NCI-H2196 (cell line): ENCODE results near the gene CARS2.
"Not testable (repeated sequence)": the region's sequence is repeated elsewhere in the genome, so short reads cannot be mapped to it uniquely, and the experiment has no call there.

Source experiments
- DNase-seq: peaks from one replicate; lab custom pipeline; 2025; ENCODE audit not compliant: unreplicated experiment; lab: John Stamatoyannopoulos, UW

Gene CARS2

GRCh38 chr13:110638814-110639806, 66.8 kb downstream of the CARS2 start:
- no peak for DNase-seq

- DNase-seq: no peak
Observed at GRCh38 chr13:110638257-110638656, 67.7 kb downstream of the CARS2 start.

- DNase-seq: peak; percentile 11
Observed at GRCh38 chr13:110637747-110638146, 68.2 kb downstream of the CARS2 start.

- DNase-seq: no peak
Observed at GRCh38 chr13:110637275-110637674, 68.6 kb downstream of the CARS2 start.

- DNase-seq: no peak
Observed at GRCh38 chr13:110636701-110637201, 69.2 kb downstream of the CARS2 start.

GRCh38 chr13:110636053-110636475, 69.9 kb downstream of the CARS2 start:
- no peak for DNase-seq

GRCh38 chr13:110635405-110636002, 70.4 kb downstream of the CARS2 start:
- no peak for DNase-seq

GRCh38 chr13:110634558-110634957, 71.4 kb downstream of the CARS2 start:
- no peak for DNase-seq

GRCh38 chr13:110633776-110634175, 72.1 kb downstream of the CARS2 start:
- DNase-seq: no peak

- DNase-seq: not testable (repeated sequence)
Observed at GRCh38 chr13:110632255-110632654, 73.7 kb downstream of the CARS2 start.

GRCh38 chr13:110630566-110631119, 75.3 kb downstream of the CARS2 start:
- DNase-seq: no peak

GRCh38 chr13:110629735-110630134, 76.2 kb downstream of the CARS2 start:
- no peak for DNase-seq

- DNase-seq: no peak
Observed at GRCh38 chr13:110628952-110629701, 76.8 kb downstream of the CARS2 start.

- no peak for DNase-seq
Observed at GRCh38 chr13:110628477-110628793, 77.5 kb downstream of the CARS2 start.

- DNase-seq: no peak
Observed at GRCh38 chr13:110627761-110628476, 78.0 kb downstream of the CARS2 start.

- no peak for DNase-seq
Observed at GRCh38 chr13:110627351-110627750, 78.6 kb downstream of the CARS2 start.

- DNase-seq: no peak
Observed at GRCh38 chr13:110626521-110626920, 79.4 kb downstream of the CARS2 start.

GRCh38 chr13:110625771-110626321, 80.1 kb downstream of the CARS2 start:
- no peak for DNase-seq

- peak; percentile 30 for DNase-seq
Observed at GRCh38 chr13:110624766-110625756, 80.9 kb downstream of the CARS2 start.
